Stimulated activated CD4-positive, alpha-beta T cell treated with anti-CD3 and anti-CD28 coated beads, Interleukin-1b, Interleukin-23, amount 100 ng/mL, for 48 hours (primary cell): ENCODE measurements around the gene IPO8.

Experiments
- DNase-seq: peaks from one replicate; pipeline ENCODE4 v3.0.0-alpha.2; 2020

Gene IPO8

GRCh38 chr12:30695199-30696102, at the start of gene IPO8:
IPO8 (minus strand) TSS chr12:30695869; CDS start chr12:30695647, 222 bp downstream.
- DNase-seq = peak; percentile 86

- no peak for DNase-seq
Measured at GRCh38 chr12:30744321-30744720, 48.7 kb upstream of the IPO8 start.

GRCh38 chr12:30740274-30740673, 44.6 kb upstream of the IPO8 start:
- DNase-seq = no peak

- no peak for DNase-seq
Measured at GRCh38 chr12:30739020-30739419, 43.4 kb upstream of the IPO8 start.

GRCh38 chr12:30732954-30733637, 37.4 kb upstream of the IPO8 start:
- DNase-seq = no peak

- no peak for DNase-seq
Measured at GRCh38 chr12:30730011-30730410, 34.3 kb upstream of the IPO8 start.

- DNase-seq = no peak
Measured at GRCh38 chr12:30729547-30729946, 33.9 kb upstream of the IPO8 start.

- no peak for DNase-seq
Measured at GRCh38 chr12:30726647-30727046, 31.0 kb upstream of the IPO8 start.

GRCh38 chr12:30725739-30726138, 30.1 kb upstream of the IPO8 start:
- no peak for DNase-seq

- no peak for DNase-seq
Measured at GRCh38 chr12:30719060-30719459, 23.4 kb upstream of the IPO8 start.

GRCh38 chr12:30707613-30708342, 12.1 kb upstream of the IPO8 start:
- DNase-seq = no peak

GRCh38 chr12:30706476-30706875, 10.8 kb upstream of the IPO8 start:
- DNase-seq = no peak

- no peak for DNase-seq
Measured at GRCh38 chr12:30701056-30701455, 5.4 kb upstream of the IPO8 start.

GRCh38 chr12:30700216-30700900, 4.7 kb upstream of the IPO8 start:
- DNase-seq = no peak

- DNase-seq = no peak
Measured at GRCh38 chr12:30698346-30698745, 2.7 kb upstream of the IPO8 start.

- no peak for DNase-seq
Measured at GRCh38 chr12:30696943-30697342, 1.3 kb upstream of the IPO8 start.

GRCh38 chr12:30696486-30696885, 817 bp upstream of the IPO8 start:
- DNase-seq = no peak

GRCh38 chr12:30696103-30696408, 387 bp upstream of the IPO8 start:
- DNase-seq = no peak

GRCh38 chr12:30694412-30695198, 1.1 kb downstream of the IPO8 start:
- no peak for DNase-seq

- DNase-seq = no peak
Measured at GRCh38 chr12:30692470-30692869, 3.2 kb downstream of the IPO8 start.

GRCh38 chr12:30691122-30691879, 4.4 kb downstream of the IPO8 start:
- DNase-seq = no peak
